Right lobe of liver (tissue), 4 donors: ENCODE measurements around the gene GMDS.

ENCODE experiments used
- POLR2A ChIP-seq: fragments of 450-650 bp; IDR thresholded peaks from one replicate; pipeline ENCODE4 v1.6.1; 2017; ENCODE audit warnings: antibody characterized with exemption, mild to moderate bottlenecking
- TF ChIP-seq, protein P1 (sequence below), 4 donors: fragments of 200-600 bp in 3 of 4; fragments of 450-650 bp in 1 of 4; IDR thresholded peaks; one replicate each; pipeline versions ENCODE4 v1.5.1 to v1.8.0; 2016 to 2022; ENCODE audit warnings: antibody characterized with exemption in 4 of 4, mild to moderate bottlenecking in 2 of 4
- donor health status: DM: no; HTN: no; CAD: no.
- donor health status: DM: no; HTN: no; CAD: no.
- donor health status: DM: no; HTN: yes; CAD: no.

- TF ChIP-seq, protein P1, sequence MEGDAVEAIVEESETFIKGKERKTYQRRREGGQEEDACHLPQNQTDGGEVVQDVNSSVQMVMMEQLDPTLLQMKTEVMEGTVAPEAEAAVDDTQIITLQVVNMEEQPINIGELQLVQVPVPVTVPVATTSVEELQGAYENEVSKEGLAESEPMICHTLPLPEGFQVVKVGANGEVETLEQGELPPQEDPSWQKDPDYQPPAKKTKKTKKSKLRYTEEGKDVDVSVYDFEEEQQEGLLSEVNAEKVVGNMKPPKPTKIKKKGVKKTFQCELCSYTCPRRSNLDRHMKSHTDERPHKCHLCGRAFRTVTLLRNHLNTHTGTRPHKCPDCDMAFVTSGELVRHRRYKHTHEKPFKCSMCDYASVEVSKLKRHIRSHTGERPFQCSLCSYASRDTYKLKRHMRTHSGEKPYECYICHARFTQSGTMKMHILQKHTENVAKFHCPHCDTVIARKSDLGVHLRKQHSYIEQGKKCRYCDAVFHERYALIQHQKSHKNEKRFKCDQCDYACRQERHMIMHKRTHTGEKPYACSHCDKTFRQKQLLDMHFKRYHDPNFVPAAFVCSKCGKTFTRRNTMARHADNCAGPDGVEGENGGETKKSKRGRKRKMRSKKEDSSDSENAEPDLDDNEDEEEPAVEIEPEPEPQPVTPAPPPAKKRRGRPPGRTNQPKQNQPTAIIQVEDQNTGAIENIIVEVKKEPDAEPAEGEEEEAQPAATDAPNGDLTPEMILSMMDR (IDR thresholded peaks at IDR 0.05), result no peak
- TF ChIP-seq POLR2A, result no peak
Measured at GRCh38 chr6:2162079-2162445, 83.3 kb downstream of the GMDS start.
